GOT3 (cell line): ENCODE data around the gene ARHGEF9.

Experiments
- DNase-seq: peaks from one replicate; lab custom pipeline; 2025; ENCODE audit warnings: mixed read lengths; lab: John Stamatoyannopoulos, UW

Gene ARHGEF9

DNA sequence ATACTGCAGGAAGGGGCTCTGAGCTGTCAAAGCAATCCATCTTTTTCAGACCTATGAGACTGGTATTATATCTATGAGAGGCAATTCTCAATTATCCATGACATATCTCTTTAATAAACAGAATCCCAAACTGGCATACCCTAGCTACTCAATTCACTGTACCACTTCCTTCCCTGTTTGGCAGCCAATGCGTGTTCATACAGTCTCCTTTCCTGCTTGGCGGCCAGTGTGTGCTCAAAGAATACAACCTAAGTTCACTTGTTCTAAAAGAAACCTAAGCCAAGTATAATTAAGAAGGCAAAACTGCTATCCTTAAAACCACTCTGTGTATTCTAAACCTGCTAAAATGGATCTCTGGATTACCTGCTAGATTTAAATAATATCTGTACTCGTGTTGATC lies 38.3 kb downstream of the ARHGEF9 start:
- DNase-seq, result no peak

DNA sequence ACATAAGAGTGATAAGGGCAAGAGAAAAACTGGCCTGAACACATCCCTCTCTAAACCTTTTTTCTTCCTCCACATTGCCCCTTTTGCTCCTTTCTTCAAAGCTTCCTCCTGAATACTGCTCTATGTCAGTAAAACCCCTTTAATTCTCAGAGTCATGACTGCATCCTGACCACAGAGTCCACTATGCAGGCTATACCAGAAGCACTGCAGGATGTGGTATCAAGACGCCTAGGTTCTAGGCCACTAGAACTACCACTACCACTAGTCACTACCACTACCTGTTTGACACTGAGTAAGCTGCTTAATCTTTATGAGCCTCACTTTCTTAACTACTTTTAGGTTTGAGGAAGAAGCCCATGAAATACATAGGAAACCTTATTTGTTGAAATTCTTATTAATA lies 38.7 kb downstream of the ARHGEF9 start:
- no peak for DNase-seq

DNA sequence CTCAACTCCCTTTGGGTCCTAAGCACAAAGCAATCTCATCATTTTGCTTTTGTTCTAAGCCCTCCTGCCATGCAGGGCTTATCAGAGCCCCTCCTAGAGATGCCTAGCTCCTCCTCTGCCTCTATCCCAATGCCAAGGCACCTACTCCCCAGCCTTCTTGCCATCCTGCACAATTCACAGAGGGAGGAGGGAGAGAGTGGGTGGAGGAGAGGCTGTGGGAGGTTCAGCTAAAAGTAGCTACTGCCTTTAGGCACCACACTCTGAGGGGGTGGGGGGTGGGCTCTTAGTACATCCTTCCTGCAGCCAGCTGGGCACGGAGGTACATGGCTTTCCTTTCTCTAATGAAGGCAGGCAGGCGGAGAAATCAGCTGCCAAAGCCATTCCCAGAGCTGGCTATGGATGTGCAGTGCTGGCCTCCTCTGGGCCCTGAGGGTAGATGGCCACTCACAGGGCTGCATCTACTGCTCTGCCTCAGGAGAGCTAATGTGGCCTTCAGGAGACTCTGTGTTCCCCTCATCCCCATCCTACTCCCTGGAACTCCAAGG lies 40.1 kb downstream of the ARHGEF9 start:
- DNase-seq, result no peak

DNA sequence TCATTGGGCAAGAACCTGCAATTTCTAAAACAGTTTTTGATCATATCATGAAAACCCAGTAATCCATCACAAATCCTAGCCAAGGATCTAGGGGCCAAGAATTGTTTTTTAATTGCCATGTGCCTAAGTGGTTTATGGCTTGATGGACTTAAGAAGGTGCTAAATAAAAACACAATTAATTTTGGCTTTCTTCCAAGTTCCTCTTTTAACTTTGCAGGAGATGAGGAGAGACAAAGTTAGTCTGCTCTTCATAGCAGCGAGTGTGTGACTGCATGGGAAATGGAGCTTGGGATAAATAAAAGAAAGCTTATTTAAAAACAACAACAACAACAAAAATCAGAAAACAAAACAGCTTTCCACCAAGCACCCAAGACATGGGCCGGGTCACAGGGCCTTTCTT lies 41.4 kb downstream of the ARHGEF9 start:
- DNase-seq, result no peak

DNA sequence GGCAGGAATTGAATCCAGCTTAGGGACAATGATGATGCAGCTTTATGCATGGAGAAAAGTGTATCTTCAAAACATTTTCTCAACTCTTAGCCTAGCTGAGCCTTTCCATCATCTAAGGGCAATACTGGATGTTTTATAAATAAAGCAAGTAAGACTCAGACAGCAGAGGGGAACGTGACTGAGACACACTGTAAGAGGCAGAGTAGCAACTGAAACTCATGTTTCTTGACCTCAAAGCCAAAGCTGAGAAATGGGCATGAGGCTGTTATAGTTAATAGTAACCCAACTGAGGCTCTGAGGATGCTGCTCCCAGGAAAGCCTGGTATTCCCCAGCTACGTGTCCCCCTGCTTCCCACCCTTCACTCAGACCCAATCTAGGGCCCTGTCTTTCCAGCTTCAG lies 44.6 kb downstream of the ARHGEF9 start:
- DNase-seq, result no peak

DNA sequence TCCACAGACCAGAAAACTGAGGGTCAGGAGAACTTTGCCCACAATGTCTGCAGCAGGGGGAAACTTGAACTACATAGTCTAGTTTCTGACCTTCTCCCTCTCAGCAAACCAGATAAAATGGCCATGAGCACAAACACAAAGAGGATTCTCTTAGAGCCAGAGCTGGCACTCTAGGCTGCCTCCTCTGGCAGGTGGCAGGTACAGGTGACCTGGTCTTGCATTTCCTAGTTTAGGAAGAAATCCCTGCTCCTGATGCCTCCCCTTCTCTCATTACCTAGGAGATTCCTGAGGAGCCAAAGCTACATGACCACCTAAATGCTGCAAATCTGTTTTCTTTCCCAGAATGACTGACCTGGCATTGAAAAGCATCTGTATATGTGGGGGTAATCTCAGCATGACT lies 45.1 kb downstream of the ARHGEF9 start:
- no peak for DNase-seq

DNA sequence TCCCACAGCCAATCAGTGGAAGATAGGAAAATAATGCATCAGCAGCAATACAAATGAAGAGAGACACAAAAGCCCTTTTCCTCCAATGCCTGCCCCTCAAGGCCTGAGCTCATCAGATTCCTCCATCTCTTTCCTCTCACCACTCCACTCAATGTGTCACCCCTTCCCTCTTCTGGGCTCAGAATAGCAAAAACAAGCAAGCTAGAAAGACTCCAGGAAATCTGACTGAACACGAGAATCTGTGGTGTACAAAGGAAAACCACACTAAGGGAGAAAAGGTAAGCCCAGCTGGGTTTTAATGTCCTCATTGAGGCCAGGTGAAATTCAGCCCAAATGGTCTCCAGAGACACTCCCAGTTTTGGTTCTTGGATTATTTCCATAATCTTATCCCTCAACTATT lies 46.3 kb downstream of the ARHGEF9 start:
- DNase-seq, result no peak

DNA sequence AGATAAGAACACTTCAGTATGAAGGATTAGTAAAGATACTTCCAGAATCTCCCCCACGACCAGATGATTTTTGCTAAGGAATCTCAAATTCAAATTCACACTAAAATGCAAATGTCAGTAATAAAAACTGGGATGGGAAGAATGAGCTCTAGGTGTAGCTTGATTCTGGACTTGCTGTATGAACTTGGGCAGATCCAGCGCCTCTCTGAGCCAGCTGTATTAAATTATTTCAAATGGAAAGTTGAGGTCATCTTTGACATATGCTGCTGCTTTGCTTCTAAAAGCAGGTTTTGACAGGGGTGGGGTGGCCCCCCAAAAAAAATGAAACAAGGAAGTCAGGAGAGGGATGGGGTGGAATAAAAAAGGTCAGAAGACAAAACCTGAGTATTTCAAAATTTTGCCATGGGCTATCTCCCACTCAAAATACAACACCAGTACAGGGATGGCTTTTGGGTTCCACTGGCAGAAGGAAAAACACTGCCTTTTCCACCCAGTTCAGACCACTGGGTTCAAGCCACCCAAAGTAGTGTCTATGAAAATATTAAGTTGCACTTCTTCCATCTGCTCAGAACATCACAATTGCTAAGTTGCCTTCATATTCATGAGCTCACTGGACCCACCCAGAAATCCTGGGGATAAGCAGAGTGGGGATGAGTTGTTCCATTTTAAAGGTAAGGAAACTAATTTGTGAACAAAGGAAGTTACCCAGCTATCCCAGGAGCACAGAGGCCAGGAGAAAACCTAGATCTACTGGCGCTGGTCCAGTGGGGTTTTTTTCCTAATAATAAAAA lies 47.7 kb downstream of the ARHGEF9 start:
- no peak for DNase-seq

DNA sequence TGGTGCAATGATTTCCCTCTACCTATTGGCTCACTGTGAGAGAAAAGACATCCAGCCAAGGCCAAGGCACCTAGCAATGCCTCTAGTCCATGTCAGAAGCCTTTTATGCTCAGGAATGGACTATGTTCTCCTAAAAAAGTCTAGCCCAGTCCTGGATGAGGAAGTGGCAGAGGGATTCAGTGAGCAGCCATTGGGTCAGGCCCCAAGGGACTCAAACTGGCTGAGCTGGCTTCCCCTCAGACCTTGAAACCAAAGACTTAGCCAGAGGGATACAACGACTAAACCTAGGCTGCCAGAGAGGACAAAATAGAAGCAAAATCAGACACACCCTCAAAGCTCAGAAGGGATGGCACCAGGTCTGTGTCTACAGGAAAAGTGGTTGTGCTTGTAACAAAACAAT lies 49.1 kb downstream of the ARHGEF9 start:
- DNase-seq, result no peak

DNA sequence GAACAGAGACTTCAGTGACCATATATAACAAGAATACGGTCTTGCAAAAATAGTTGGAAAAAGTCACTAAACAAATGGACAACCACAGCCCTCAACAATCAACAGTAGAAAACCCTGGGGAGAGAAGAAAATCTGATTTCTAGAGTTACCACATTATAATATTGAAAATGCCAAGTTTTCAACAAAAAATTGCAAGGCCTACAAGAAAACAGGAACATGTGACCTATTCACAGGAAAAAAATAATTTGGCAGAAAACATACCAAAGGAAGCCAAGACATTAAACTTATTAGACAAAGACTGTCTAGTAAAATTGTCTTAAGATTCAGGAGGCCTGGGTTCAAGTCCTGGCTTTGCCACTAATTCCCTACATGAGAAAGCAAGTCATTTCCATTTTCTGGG lies 64.7 kb downstream of the ARHGEF9 start:
- no peak for DNase-seq

DNA sequence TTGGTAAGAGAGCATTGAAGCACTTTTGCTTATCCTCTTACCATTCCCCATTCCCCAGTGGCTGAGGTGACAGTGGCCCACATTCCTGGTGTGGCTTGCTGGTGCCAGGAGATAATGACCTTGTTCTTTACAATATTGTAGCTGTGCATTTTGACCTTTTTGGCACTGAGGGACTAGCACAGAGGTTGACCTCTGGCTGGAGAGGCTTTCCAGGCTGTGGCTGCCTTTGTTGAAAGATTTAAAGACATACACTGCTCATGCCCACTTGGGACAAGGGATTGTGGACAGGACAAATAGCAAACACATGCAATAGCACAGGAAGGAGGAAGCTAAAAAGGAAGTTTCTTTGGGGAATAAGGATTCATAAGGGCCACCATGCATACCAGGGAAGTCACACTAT lies 65.4 kb downstream of the ARHGEF9 start:
- no peak for DNase-seq

DNA sequence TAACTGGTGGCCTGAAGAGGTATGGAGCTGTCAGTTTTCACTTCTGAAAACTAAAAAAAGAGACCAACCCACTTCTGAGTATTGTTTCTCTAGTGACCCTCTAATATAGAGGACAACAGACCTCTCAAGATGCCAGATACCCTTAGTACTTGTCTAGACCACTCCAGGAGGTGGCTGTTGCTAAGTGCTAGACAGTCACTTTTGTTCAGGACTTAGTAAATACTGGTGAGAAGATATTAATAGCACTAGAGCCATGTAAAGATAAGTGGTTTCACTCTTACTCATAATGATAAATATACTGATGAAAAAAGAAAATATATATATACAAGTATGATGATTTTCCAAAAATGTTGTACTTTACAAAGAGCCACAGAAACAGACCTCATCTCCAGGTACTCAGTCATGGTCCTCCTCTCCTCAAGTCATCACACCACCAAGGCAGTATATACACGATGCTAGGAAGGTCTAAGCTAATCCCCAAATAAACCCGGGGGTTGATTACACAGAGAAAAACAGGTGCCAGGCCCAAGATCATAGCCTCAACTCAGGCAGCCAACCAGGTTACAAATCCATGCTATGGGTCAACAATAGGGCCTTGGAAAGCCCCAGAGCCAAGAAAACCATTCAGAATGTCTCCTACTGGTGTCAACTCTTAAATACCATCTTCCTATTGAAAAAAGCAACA lies 66.9 kb downstream of the ARHGEF9 start:
- DNase-seq, result no peak

DNA sequence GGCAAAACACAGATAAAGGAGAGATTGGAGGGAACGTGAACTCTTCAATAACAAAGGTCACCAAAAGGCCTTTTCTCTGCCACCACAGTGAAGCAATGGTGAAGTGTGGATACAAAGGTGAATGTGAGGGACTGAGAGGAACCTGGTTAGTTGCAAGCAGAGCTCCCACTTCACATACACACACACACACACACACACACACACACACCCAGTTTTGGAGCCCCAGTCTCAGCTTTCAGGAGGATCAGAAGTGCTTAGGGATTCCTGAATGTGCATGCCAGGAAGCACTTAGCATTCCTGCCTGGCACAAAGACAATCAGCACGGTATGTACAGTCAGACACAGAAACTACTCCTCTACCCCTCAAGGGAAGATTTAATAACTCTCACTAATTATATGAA lies 71.5 kb downstream of the ARHGEF9 start:
- no peak for DNase-seq

DNA sequence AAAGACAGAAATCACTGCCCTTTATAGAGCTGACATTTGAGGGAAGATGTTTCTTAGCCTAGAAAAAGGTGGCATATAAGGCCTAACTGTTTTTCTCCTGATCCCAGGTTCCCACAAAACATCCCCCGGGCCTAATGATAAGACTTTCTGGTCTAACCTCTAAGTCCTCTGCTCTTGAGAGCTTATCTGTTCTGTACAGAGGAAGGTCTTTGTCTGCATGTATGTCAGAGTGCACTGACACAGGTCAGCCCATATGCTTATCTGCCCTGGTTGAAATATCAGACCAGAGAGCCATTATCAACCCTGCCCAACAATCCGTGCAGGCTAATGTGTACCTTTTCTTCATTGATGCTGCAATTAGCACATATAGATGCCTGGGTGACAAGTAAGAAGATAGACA lies 76.2 kb downstream of the ARHGEF9 start:
- no peak for DNase-seq

DNA sequence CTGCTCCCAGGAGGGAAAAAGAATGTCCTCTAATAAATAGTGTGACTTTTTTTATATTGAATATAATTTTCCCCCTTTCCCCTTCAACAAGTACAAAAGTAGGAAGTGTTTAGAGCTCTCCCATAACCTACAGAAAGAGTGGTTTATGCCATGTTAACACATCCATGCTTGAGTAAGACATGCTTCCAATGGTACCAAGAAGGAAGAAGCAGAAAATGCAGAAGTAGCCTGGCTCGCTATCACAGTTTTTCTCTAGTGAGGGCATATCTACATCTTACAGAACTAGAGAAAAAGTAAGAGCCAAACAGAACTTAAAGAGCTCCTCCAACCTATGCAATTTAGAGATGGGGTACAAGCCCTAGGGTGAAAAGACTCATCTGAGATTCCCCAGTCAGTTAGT lies 82.5 kb downstream of the ARHGEF9 start:
- DNase-seq, result no peak

DNA sequence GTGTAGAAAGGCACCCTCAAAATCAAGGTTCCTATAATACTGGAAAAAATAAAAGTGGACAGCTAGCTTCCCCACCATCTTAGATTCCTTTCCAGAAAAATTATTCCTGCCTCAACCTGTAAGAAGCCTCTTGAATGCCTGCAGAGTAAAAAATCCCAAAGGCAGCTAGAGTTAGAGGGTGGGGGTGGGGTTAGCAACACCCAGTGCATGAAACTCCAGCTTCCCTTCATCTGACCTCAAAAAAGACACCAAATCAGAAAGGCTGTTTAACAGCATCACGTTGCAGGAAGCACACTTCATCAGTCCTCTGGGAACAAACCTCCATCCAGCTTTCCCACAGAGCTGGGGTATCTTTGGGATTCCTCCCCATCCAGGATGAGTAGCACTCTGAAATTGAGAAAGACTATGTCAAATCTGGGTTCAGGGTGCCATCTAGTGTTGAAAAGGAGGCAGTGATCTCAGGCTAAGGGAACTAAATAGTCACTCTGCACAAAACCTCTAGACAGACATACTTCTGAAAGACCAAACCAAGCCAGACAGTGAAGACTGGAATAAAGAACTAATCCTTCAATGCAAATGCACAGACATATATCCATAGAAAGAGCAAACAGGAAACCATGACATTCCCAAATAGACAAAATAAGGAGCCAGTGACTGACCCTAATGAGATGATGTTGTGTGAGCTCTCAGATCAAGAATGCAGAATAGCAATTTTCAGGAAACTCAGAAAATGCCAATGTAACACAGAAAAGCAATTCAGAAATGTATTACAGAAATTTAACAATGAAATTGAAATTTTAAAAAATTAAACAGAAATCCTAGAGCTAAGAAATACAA lies 97.9 kb downstream of the ARHGEF9 start:
- DNase-seq, result no peak

DNA sequence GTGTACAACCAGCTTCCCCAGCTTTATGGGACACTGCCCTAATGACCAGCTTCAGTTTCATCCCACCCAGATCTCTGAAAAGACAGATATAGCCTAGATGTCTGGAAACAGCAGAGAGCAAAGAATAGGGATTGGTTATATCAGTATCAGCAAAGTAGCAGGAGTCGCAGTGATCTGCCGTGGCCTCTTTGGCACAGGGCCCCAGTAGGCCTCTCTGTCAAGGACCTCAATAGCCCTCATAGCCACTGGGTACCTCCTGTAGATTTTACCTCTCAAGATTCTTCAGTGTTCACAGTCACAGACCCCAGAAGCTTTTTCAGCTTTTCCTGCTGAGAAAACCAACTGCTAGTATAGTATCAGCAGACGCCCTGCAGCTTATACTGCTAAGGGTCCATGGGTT lies 104.6 kb downstream of the ARHGEF9 start:
- DNase-seq, result no peak

DNA sequence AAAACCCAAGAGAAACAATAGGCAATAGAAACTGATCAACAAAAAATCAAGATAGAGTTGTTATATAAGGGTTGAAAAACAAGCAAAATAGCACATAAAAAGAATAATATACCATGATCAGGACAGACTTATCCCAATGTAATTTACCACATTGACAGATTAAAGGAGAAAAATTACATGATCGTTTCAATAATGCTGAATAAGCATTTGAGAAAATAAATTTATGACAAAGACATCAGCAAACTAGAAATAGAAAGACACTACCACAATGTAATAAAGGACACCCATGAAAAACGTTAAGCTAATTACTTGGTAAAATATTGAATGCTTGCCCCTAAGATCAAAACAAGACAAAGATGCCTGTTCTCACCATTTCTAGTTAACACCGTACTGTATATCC lies 105.6 kb downstream of the ARHGEF9 start:
- DNase-seq, result no peak

DNA sequence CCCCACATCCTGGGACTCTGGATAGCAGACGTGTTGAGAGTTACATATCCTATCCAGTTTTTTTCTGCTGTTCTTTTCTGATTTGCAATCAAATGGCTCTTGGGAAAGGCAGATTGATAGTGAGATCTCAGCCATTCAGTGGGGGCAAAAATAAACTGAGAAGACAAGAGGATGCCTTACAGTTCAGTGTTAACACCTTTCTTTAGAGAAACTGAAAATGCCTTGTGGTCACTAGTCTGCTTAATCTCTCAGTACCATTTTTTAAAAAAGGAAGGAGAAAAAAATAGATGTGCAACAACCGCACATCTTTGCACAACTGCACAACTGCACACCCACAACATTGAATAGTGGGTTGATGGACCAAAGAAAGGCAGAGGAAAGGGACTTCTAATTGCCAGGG lies 109.3 kb downstream of the ARHGEF9 start:
- DNase-seq, result no peak

DNA sequence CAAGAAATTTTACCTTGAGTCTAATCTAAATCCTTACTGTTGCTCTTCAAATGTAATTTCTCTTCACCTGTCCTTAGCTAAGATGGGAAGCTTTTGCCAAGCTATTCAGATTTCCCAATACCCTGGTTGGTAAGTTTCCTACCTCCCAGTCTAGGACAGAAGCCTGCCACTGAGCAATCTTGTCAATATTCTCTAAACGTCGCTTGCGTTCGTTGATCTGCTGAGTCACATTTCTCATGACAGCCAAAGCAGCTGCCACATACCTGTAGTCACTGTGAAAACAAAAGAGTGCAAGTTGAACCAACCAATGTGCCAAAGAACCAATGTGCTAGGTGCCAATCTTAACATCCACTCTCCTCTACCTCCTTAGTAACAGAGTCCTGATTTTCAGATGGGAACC lies 111.1 kb downstream of the ARHGEF9 start:
- no peak for DNase-seq

DNA sequence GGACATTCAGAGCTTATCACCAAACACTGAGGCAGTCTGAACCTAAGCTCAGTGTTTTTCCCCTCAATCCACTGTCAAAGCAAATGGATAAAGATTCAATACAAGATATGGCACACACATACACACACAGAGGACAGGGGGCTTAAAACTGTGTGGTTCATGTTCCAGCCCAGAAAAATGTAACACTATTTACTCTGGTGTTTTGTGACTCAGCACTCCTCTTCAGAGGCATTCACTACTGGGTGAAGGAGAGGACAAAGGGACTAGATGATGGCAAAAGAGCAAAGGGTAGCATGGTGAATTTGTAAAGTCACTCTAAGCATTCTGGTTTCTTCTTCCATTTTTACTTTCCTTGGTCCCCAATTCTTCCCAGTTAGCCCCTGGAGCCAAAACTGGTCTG lies 120.3 kb downstream of the ARHGEF9 start:
- no peak for DNase-seq

DNA sequence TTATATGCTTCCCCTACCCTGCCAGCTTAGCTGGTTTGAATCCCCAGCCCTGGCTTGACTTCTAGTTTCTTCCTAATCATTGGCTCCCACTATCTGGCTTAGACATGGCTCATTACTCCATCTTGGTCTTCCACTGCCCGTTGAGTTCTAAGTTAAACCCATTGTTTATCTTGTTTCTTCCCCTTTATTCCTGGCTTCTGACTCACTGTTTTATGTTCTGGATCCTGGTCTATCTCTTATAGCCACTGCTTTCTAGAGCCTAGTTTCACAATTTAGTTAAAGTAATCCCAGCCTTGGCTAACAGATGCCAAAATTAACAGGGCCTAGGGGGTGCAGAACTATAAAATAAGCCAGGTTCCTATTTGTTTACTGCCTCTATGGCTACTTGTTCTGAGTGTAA lies 120.9 kb downstream of the ARHGEF9 start:
- DNase-seq, result no peak

DNA sequence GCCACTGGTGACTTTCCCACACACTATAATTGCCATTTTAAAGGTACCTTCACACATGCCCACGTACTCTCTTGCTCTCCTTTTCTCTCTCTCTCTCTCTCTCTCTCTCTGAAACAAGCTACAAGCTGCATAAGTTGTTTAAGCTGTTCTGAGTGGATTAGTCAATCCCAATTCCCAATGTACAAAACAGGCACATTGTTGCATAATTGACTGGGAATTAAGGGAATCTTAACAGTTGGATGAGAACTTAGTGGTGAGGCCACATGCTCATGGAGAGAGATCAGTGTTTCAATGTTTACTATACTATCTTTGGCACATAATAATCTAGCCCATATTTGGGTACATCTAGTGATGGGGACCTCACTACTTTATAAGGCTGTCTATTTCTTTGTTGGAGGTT lies 123.3 kb downstream of the ARHGEF9 start:
- no peak for DNase-seq
